Adipose tissue (tissue), 3 donors: ENCODE measurements around the gene ATP8B1. TPM values are rescaled to one million over a fixed set of nuclear protein-coding genes. Genes with fewer than 3 reads are reported as not detected.
"Not testable (repeated sequence)": the region's sequence is repeated elsewhere in the genome, so short reads cannot be mapped to it uniquely, and the experiment has no call there.

Experiments used
- H3K27ac ChIP-seq: one replicate; pipeline ENCODE4 v1.5.1; 2013; ENCODE audit warnings: low read depth, low read length
- WGBS, 3 donors: extraction: QIAGEN DNeasy Blood & Tissue Kit; methylation state at CpG; one replicate each; pipeline ENCODE4 v1.1.7; 2013; 5-methylcytosine and 5-hydroxymethylcytosine counted together
- polyA plus RNA-seq, 3 donors: library from polyadenylated mRNA; stranded (reverse); fragments of 200-250 nt; gene quantifications; one replicate each; pipeline ENCODE4 v1.2.3, GENCODE V29; 2013
- donor health status: healthy with polysubstance abuse.
- donor health status: Bipolar disorder and iron deficiency.
- donor health status: healthy.

The ATP8B1 gene
- 10 to 100 TPM in 1 of 3 donors, 1 to 10 TPM in 2; 3.1 to 18.2 (median 7.8) TPM for polyA plus RNA-seq

- 1 to 3% (median 2%) methylated on average over 64 to 77 of the region's 77 CpGs for WGBS, 3 donors
- no peak within 1 kb of the TSS for H3K27ac ChIP-seq
These were observed at the start of gene ATP8B1 for GRCh38 chr18:57803103-57803969. Gene ATP8B1, minus strand, starts transcription at chr18:57803315. Its CDS starts 71,508 bp downstream, at chr18:57731807.

GRCh38 chr18:57850063-57850462 lies 46.9 kb upstream of the ATP8B1 start:
- WGBS, 3 donors = 57 to 76% (median 63%) methylated on average over 3 of the region's 3 CpGs
- no peak overlapping the region for H3K27ac ChIP-seq

DNA sequence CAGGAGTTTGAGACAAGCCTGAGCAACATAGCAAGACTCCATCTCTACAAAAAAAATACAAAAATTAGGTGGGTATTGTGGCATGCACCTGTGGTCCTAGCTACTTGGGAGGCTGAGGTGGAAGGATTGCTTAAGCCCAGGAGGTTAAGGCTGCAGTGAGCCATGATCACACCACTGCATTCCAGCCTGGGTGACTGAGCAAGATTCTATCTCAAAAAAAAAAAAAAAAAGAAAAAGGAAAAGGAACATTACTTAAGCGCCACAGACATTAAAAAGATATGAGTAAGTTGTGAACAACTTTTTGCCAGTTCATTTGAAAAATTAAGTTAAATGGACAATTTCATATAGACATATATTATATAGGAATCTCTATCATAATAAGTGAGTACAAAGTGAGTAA lies 45.3 kb upstream of the ATP8B1 start:
- not testable (repeated sequence) for H3K27ac ChIP-seq
- WGBS, 3 donors = 95 to 100% (median 100%) methylated on average over 1 of the region's 1 CpG

DNA sequence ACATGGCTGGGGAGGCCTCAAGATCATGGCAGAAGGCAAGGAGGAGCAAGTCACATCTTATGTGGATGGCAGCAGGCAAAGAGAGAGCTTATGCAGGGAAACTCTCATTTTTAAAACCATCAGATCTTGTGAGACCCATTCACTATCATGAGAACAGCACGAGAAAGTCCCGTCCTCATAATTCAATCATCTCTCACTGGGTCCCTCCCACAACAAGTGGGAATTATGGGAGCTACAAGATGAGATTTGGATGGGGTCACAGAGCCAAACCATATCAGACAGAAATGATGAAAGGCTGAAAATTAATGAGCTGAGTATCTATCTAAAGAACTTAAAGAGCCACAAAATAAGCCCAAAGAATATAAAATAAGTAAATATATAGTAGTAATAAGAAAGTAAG lies 44.3 kb upstream of the ATP8B1 start:
- H3K27ac ChIP-seq = not testable (repeated sequence)
- WGBS, 3 donors = 86 to 91% (median 87%) methylated on average over 2 of the region's 2 CpGs

DNA sequence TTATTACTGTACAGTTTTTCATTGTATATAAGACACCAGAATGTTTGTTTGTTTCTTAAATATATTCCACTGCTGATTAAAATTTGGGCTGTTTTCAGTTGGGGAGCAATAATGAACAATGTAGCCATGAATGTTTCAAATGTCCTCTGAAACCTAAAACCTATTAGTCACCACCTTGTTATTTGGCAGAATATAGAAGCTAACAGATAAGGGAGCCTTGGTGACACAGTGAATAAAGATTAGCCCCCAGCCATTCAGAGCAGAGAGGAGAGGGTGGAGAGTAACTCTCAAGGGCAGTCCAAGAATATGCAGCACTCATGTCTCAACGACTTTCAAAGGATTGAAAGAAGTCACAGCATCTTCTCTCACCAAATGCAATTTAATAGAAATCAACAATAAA lies 43.1 kb upstream of the ATP8B1 start:
- WGBS, 3 donors = 29 to 57% (median 38%) methylated on average over 1 of the region's 1 CpG
- H3K27ac ChIP-seq = no peak overlapping the region

GRCh38 chr18:57845605-57846074 lies 42.5 kb upstream of the ATP8B1 start:
- no peak overlapping the region for H3K27ac ChIP-seq

GRCh38 chr18:57844319-57844718 lies 41.2 kb upstream of the ATP8B1 start:
- 94 to 98% (median 97%) methylated on average over 7 of the region's 7 CpGs for WGBS, 3 donors

More at GRCh38 chr18:57845605-57846074, 42.5 kb upstream of the ATP8B1 start:
- 57 to 77% (median 69%) methylated on average over 3 of the region's 3 CpGs for WGBS, 3 donors

DNA sequence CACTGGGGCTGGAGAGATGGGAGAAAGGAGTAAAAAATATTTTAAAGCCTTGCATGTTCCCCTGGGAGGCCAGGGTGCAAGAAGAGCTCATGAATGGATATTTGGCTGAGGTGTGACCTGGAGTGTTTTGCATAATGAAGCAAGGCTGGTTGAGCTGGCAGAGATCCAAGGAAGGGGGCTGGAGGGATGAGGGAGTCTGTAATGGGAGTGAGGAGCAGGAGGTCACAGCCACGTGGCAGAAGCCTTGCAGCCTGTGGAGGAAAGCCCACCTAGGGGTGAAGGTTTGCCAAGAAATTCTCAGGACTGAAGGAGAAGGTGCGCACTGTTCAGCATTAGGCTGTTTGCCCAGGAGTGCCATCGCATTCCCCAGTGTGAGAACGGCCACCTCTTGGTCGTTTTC lies 40.3 kb upstream of the ATP8B1 start:
- 84 to 86% (median 85%) methylated on average over 5 of the region's 5 CpGs for WGBS, 3 donors
- no peak overlapping the region for H3K27ac ChIP-seq

More at GRCh38 chr18:57844319-57844718, 41.2 kb upstream of the ATP8B1 start:
- H3K27ac ChIP-seq = no peak overlapping the region

DNA sequence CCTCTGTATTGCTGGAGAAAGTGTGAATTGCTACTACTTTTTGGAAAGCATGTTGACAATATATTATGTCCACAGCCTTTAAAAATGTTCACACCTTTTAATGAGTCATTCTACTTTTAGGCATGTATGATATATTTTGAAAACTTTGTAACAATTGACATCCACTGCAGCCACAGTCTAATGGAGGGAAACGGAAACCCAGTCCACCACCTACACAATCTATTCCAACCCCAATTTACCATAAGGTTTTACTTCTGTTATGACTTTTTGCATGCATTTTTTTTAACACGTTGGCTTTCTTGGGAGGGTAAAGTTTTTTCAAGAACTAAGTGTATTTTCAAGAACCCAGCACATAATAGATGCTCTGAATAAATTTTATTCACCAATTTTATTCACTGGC lies 38.5 kb upstream of the ATP8B1 start:
- no peak overlapping the region for H3K27ac ChIP-seq
- 80 to 87% (median 84%) methylated on average over 2 of the region's 2 CpGs for WGBS, 3 donors

DNA sequence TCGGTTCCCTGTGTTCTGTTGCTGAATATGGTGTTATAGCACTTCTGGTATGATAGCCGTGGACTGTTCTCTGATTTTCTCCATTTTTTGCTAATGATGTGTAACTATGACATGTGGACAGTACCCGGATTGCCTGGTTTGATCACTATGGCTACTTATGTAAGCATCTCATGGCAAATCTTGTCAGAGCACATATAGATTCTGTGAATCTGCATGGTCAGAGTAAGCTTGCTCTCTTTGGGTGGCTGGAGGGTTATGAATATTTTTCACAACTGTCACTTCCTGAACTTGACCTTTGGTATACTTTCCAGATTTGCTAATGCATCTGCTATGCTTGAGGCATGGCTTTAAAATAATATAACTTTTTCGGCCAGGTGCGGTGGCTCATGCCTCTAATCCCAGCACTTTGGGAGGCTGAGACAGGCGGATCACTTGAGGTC lies 36.8 kb upstream of the ATP8B1 start:
- 87 to 92% (median 89%) methylated on average over 6 of the region's 6 CpGs for WGBS, 3 donors
- no peak overlapping the region for H3K27ac ChIP-seq

- 82 to 88% (median 83%) methylated on average over 12 of the region's 12 CpGs for WGBS, 3 donors
- H3K27ac ChIP-seq = no peak overlapping the region
These were observed 34.9 kb upstream of the ATP8B1 start for GRCh38 chr18:57837917-57838548.

GRCh38 chr18:57836557-57836956 lies 33.4 kb upstream of the ATP8B1 start:
- 94 to 97% (median 95%) methylated on average over 3 of the region's 3 CpGs for WGBS, 3 donors
- H3K27ac ChIP-seq = no peak overlapping the region

- 84 to 91% (median 87%) methylated on average over 2 of the region's 2 CpGs for WGBS, 3 donors
- H3K27ac ChIP-seq = no peak overlapping the region
These were observed 32.8 kb upstream of the ATP8B1 start for GRCh38 chr18:57835904-57836303.

GRCh38 chr18:57834616-57835015 lies 31.5 kb upstream of the ATP8B1 start:
- 83 to 97% (median 89%) methylated on average over 2 of the region's 2 CpGs for WGBS, 3 donors
- no peak overlapping the region for H3K27ac ChIP-seq

- H3K27ac ChIP-seq = no peak overlapping the region
- WGBS, 3 donors = 50 to 60% (median 57%) methylated on average over 8 of the region's 8 CpGs
These were observed 30.5 kb upstream of the ATP8B1 start for GRCh38 chr18:57833441-57834101.

GRCh38 chr18:57832730-57833129 lies 29.6 kb upstream of the ATP8B1 start:
- 93 to 97% (median 95%) methylated on average over 2 of the region's 2 CpGs for WGBS, 3 donors

GRCh38 chr18:57831597-57832377 lies 28.7 kb upstream of the ATP8B1 start:
- WGBS, 3 donors = 70 to 91% (median 71%) methylated on average over 14 of the region's 14 CpGs
- no peak overlapping the region for H3K27ac ChIP-seq

More at GRCh38 chr18:57832730-57833129, 29.6 kb upstream of the ATP8B1 start:
- no peak overlapping the region for H3K27ac ChIP-seq

DNA sequence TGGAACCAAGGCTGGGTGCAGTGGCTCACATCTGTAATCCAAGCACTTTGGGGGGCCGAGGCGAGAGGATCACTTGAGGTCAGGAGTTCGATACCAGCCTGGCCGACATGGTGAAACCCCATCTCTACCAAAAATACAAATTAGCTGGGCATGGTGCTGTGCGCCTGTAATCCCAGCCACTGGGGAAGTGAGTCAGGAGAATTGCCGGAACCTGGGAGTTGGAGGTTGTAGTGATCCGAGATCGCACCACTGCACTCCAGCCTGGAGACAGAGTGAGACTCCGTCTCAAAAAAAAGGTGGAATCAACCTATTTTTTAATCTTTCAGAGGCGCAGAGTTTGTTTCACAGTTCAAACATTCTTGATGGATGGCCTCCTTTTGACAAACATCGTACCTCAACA lies 24.5 kb upstream of the ATP8B1 start:
- 61 to 88% (median 76%) methylated on average over 11 of the region's 11 CpGs for WGBS, 3 donors
- no peak overlapping the region for H3K27ac ChIP-seq
